A549 (cell line): Measurements from ENCODE around the gene RTL1.

Source experiments
- RAD21 ChIP-seq, 2 experiments: fragments of >200 bp in 1 of 2; sonication (Bioruptor Twin) in 1 of 2; formaldehyde crosslinking in 1 of 2; IDR thresholded peaks in 1 of 2; conservative IDR thresholded peaks in 1 of 2; 2 replicates in 1 of 2; 3 replicates in 1 of 2; pipeline ENCODE4 v1.6.1; 2012 to 2018; ENCODE audit warnings: inconsistent platforms in 1 of 2
- ZFP36 ChIP-seq: fragments of 450-650 bp; IDR thresholded peaks from 2 replicates; pipeline ENCODE4 v1.6.1; 2014; ENCODE audit warnings: borderline replicate concordance; ENCODE audit not compliant: partially characterized antibody
- TF ChIP-seq, protein P1 (sequence below): fragments of >200 bp; sonication (Bioruptor Twin); formaldehyde crosslinking; IDR thresholded peaks from 3 replicates; pipeline ENCODE4 v1.5.1; 2016

DNA sequence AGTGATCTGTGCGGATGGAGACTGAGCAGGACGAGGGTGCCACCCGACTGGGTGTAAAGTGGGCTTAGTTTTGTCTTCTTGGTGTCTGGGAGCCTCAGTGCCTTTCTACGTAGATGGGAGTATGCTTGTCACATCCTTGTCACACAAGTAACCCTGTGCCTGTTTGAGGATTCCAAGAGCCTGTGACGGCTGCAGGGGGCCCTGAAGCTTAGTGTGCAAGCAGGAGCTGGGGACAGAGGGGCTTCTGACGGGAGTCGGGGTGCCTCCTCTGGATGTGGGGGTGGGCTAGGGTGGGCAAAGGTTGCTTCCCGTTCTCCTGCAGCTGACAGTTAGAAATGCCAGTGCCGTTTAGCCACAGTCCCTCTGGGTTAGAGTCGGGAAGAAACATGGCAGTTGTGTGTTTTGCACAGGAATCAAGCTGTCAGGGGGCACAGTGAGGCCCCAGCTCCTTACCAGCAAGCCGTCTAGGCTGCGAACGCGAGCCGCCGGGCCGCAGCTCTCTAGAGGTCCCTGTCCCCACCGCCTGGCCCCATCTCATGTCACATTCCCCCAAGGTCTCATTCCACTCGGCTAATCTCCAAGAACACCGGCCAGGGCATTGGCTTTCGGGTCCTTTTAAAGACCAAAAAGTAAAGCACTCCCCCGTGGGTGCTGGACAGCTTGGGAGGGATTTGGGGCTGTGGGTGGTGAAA lies 7.0 kb downstream of the RTL1 start:
- no peak for TF ChIP-seq ZFP36
- no peak for TF ChIP-seq RAD21 (conservative IDR thresholded peaks at IDR 0.05 in 1 of 2, IDR thresholded peaks at IDR 0.05 in 1 of 2)
- TF ChIP-seq, protein P1, sequence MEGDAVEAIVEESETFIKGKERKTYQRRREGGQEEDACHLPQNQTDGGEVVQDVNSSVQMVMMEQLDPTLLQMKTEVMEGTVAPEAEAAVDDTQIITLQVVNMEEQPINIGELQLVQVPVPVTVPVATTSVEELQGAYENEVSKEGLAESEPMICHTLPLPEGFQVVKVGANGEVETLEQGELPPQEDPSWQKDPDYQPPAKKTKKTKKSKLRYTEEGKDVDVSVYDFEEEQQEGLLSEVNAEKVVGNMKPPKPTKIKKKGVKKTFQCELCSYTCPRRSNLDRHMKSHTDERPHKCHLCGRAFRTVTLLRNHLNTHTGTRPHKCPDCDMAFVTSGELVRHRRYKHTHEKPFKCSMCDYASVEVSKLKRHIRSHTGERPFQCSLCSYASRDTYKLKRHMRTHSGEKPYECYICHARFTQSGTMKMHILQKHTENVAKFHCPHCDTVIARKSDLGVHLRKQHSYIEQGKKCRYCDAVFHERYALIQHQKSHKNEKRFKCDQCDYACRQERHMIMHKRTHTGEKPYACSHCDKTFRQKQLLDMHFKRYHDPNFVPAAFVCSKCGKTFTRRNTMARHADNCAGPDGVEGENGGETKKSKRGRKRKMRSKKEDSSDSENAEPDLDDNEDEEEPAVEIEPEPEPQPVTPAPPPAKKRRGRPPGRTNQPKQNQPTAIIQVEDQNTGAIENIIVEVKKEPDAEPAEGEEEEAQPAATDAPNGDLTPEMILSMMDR, result no peak
